ENCODE results near the gene MLST8. TPM values are rescaled to one million over a fixed set of nuclear protein-coding genes. Genes with fewer than 3 reads are reported as not detected.

MLST8 gene
- total and polyA plus RNA-seq, 2 of the 8 experiments (the other 6 are each of a cell fraction or from before 2014, with no cell fraction given), result 67.6 to 321 TPM

GRCh38 chr16:2232094-2232990 lies 27.1 kb downstream of the MLST8 start:
- Histone ChIP-seq H3K9me3 (ENCODE audit: insufficient read depth in 2 of 2, low read depth in 1 of 2, low read length in 1 of 2) (no peaks in the 10 kb centered on the region), H4K5ac (ENCODE audit: insufficient read length, low read depth, low read length) (no peak overlapping the region), H3K4me3 (ENCODE audit: extremely low read depth in 1 of 4, insufficient read depth in 2 of 4, low read depth in 3 of 4, low read length in 4 of 4) (no peak overlapping the region), H3K27me3 (replicated peaks in 1 of 4; ENCODE audit: control insufficient read depth in 3 of 4, extremely low read depth in 1 of 4, insufficient read depth in 3 of 4, low read length in 3 of 4) (peaks cover 4 to 10% (median 8%) of the 10 kb centered on the region in 4 experiments; a peak in 6 of 7 replicates), H3K27ac (ENCODE audit: low read depth, low read length) (no peak overlapping the region), H2BK5ac (ENCODE audit: low read depth, low read length) (no peak overlapping the region), H3K9ac (replicated peaks in 1 of 4; ENCODE audit: extremely low read depth in 1 of 4, low read depth in 3 of 4, low read length in 3 of 4) (no peak overlapping the region; a peak in 1 of 7 replicates), H4K91ac (replicated peaks; ENCODE audit: insufficient read length, low read length) (no peak overlapping the region), H3K56ac (replicated peaks; ENCODE audit: insufficient read length, low read depth, low read length) (no peak overlapping the region), H4K20me1 (replicated peaks in 1 of 2; ENCODE audit: control insufficient read depth in 1 of 2, insufficient read depth in 2 of 2, low read length in 2 of 2) (peaks cover 5 to 18% of the 10 kb centered on the region in 2 experiments), H3K14ac (ENCODE audit: insufficient read length) (no peak overlapping the region), H2AK5ac (ENCODE audit: low read depth, low read length) (no peak overlapping the region), H3K18ac (ENCODE audit: extremely low read depth, low read length) (no peak overlapping the region), H3K4me2 (ENCODE audit: insufficient read depth in 1 of 2, low read depth in 2 of 2, low read length in 2 of 2) (no peak overlapping the region), H3K36me3 (ENCODE audit: control insufficient read depth in 2 of 4, insufficient read depth in 4 of 4, low read length in 3 of 4) (peaks cover 3 to 55% (median 6%) of the 10 kb centered on the region in 4 experiments; a peak in 5 of 8 replicates), H2BK12ac (ENCODE audit: low read depth, low read length) (no peak overlapping the region), H2AFZ (ENCODE audit: low read length) (no peak overlapping the region), H2BK120ac (replicated peaks; ENCODE audit: low read depth, low read length) (no peak overlapping the region), H3K23me2 (ENCODE audit: low read depth, low read length) (peaks cover 10% of the 10 kb centered on the region; the same call in 1 of the 2 replicates), H2BK15ac (ENCODE audit: low read length) (no peak overlapping the region), H3K4ac (replicated peaks; ENCODE audit: insufficient read length, low read depth, low read length) (no peak overlapping the region), H3K4me1 (replicated peaks in 1 of 4; ENCODE audit: control insufficient read depth in 3 of 4, insufficient read depth in 4 of 4, low read length in 3 of 4) (peaks cover 0 to 7% (median 4%) of the 10 kb centered on the region in 4 experiments; a peak in 5 of 7 replicates), H3K23ac (ENCODE audit: insufficient read length) (no peak overlapping the region), H3K79me1 (ENCODE audit: low read depth, low read length) (no peaks in the 10 kb centered on the region), H2BK20ac (ENCODE audit: low read length) (no peak overlapping the region), H4K8ac (ENCODE audit: extremely low read depth, insufficient read depth, low read length) (no peak overlapping the region), H3K79me2 (ENCODE audit: control insufficient read depth in 1 of 2, insufficient read depth in 2 of 2, low read length in 2 of 2) (peaks cover 0 to 4% of the 10 kb centered on the region in 2 experiments; a peak in 1 of 4 replicates)
- FAIRE-seq, result no peak
- no peak for DNase-seq (ENCODE audit: low read depth in 1 of 2, low spot score in 2 of 2)
- CTCF ChIA-PET (ENCODE audit: partially characterized antibody), result interaction anchor here (1.4 to 2.5 kb wide), 2 partner anchors 15 to 37 kb away, joined by 5 to 7 read pairs; no protein-coding TSS in a partner anchor
- POLR2A ChIA-PET (ENCODE audit: partially characterized antibody), result interaction anchor here (1.0 to 3.1 kb wide), 10 partner anchors 7 to 77 kb away, joined by 3 to 14 read pairs (median 4); partner anchors contain the start of genes E4F1, ECI1, PGP and TRAF7
- WGBS, 2 experiments (ENCODE audit: extremely low coverage in 1 of 2, insufficient coverage in 1 of 2, insufficient read length in 1 of 2, insufficient replicate concordance in 2 of 2, low coverage in 1 of 2, low lambda C conversion rate in 2 of 2, missing lambda C conversion rate in 1 of 2), result 92% methylated on average over 38 of the region's 41 CpGs; no CpG with 5 or more reads in 1 of the 2 experiments
- TF ChIP-seq POLR2AphosphoS5 (IDR thresholded peaks at IDR 0.05; ENCODE audit: low read depth, low read length), result no peak
- TF ChIP-seq KDM5A (IDR thresholded peaks at IDR 0.05; ENCODE audit: low read length), result no peak
- no peak for TF ChIP-seq TAF7 (optimal IDR thresholded peaks at IDR 0.05; ENCODE audit: borderline replicate concordance, low read depth, low read length)
- no peak for TF ChIP-seq POU5F1 (IDR thresholded peaks at IDR 0.05; ENCODE audit: low read depth, low read length)
- no peak for TF ChIP-seq CTCF (IDR thresholded peaks at IDR 0.05; ENCODE audit: control extremely low read depth in 1 of 3, insufficient read depth in 1 of 3, low read depth in 1 of 3, low read length in 3 of 3)
- TF ChIP-seq RBBP5 (IDR thresholded peaks at IDR 0.05; ENCODE audit: borderline replicate concordance, low read depth, low read length), result no peak
- no peak for TF ChIP-seq CEBPB (IDR thresholded peaks at IDR 0.05; ENCODE audit: low read depth, low read length)
- TF ChIP-seq GTF2F1 (IDR thresholded peaks at IDR 0.05; ENCODE audit: borderline replicate concordance, low read depth, low read length), result no peak

All from H1 (cell line).